ENCODE data around the gene CLCNKB.
"Not testable (repeated sequence)": the region's sequence is repeated elsewhere in the genome, so short reads cannot be mapped to it uniquely, and the experiment has no call there.

Gene CLCNKB

GRCh38 chr1:16031551-16031950 lies 12.0 kb upstream of the CLCNKB start:
- DNase-seq: no peak
- CTCF ChIA-PET: interaction anchor here (0.6 to 2.9 kb wide), 7 partner anchors 13 to 34 kb away, joined by 3 to 9 read pairs (median 5); no protein-coding TSS in a partner anchor
- Histone ChIP-seq H3K27me3 (replicated peaks in 2 of 5; ENCODE audit: control insufficient read depth in 4 of 5, insufficient read depth in 5 of 5, low read length in 4 of 5) (peaks cover 0 to 19% (median 0%) of the 10 kb centered on the region in 5 experiments), H3K27ac (ENCODE audit: insufficient read depth in 1 of 2, low read depth in 1 of 2, low read length in 2 of 2, poor library complexity in 1 of 2, severe bottlenecking in 2 of 2) (no peak overlapping the region), H3K9me3 (ENCODE audit: control extremely low read depth in 1 of 5, control insufficient read depth in 4 of 5, insufficient read depth in 2 of 5, low read depth in 1 of 5, low read length in 4 of 5) (no peaks in the 10 kb centered on the region), H3K36me3 (ENCODE audit: control insufficient read depth in 4 of 4, insufficient read depth in 4 of 4, low read length in 3 of 4) (no peaks in the 10 kb centered on the region), H3K4me1 (ENCODE audit: control extremely low read depth in 1 of 4, control insufficient read depth in 4 of 4, insufficient read depth in 4 of 4, low read length in 3 of 4) (peaks cover 0 to 7% (median 5%) of the 10 kb centered on the region in 4 experiments), H3K4me3 (ENCODE audit: control insufficient read depth in 1 of 7, extremely low read depth in 1 of 7, insufficient read depth in 4 of 7, low read depth in 2 of 7, low read length in 6 of 7) (no peak overlapping the region)
- POLR2A ChIA-PET: interaction anchor here (0.6 kb wide), 1 partner anchor 21 kb away, joined by 5 read pairs; no protein-coding TSS in a partner anchor
- 94% methylated on average over 5 of the region's 8 CpGs for WGBS (ENCODE audit: insufficient coverage)

GRCh38 chr1:16032388-16033102 lies 11.0 kb upstream of the CLCNKB start:
- Histone ChIP-seq H3K9me3 (ENCODE audit: control extremely low read depth in 1 of 5, control insufficient read depth in 4 of 5, insufficient read depth in 2 of 5, low read depth in 1 of 5, low read length in 4 of 5) (no peaks in the 10 kb centered on the region), H3K27me3 (replicated peaks in 2 of 5; ENCODE audit: control insufficient read depth in 4 of 5, insufficient read depth in 5 of 5, low read length in 4 of 5) (peaks cover 0 to 16% (median 0%) of the 10 kb centered on the region in 5 experiments), H3K4me3 (ENCODE audit: control insufficient read depth in 1 of 7, extremely low read depth in 1 of 7, insufficient read depth in 4 of 7, low read depth in 2 of 7, low read length in 6 of 7) (no peak overlapping the region), H3K27ac (ENCODE audit: insufficient read depth in 1 of 2, low read depth in 1 of 2, low read length in 2 of 2, poor library complexity in 1 of 2, severe bottlenecking in 2 of 2) (no peak overlapping the region), H3K4me1 (ENCODE audit: control extremely low read depth in 1 of 4, control insufficient read depth in 4 of 4, insufficient read depth in 4 of 4, low read length in 3 of 4) (no peaks in the 10 kb centered on the region), H3K36me3 (ENCODE audit: control insufficient read depth in 4 of 4, insufficient read depth in 4 of 4, low read length in 3 of 4) (no peaks in the 10 kb centered on the region)
- ChIA-PET CTCF (interaction anchor here (0.6 to 2.9 kb wide), 7 partner anchors 9 to 25 kb away, joined by 3 to 9 read pairs (median 3); no protein-coding TSS in a partner anchor), POLR2A (no interaction called here)
- WGBS (ENCODE audit: insufficient coverage): 51% methylated on average over 15 of the region's 18 CpGs
- peak; percentile 86 to 89 (median 89) for DNase-seq

GRCh38 chr1:16033103-16033632 lies 10.4 kb upstream of the CLCNKB start:
- H3K27ac ChIP-seq (ENCODE audit: insufficient read depth in 1 of 2, low read depth in 1 of 2, low read length in 2 of 2, poor library complexity in 1 of 2, severe bottlenecking in 2 of 2); H3K9me3 ChIP-seq (ENCODE audit: control extremely low read depth in 1 of 5, control insufficient read depth in 4 of 5, insufficient read depth in 2 of 5, low read depth in 1 of 5, low read length in 4 of 5); H3K36me3 ChIP-seq (ENCODE audit: control insufficient read depth in 4 of 4, insufficient read depth in 4 of 4, low read length in 3 of 4); DNase-seq; H3K4me1 ChIP-seq (ENCODE audit: control extremely low read depth in 1 of 4, control insufficient read depth in 4 of 4, insufficient read depth in 4 of 4, low read length in 3 of 4); H3K4me3 ChIP-seq (ENCODE audit: control insufficient read depth in 1 of 7, extremely low read depth in 1 of 7, insufficient read depth in 4 of 7, low read depth in 2 of 7, low read length in 6 of 7); POLR2A ChIA-PET: not testable (repeated sequence)
- peaks cover 0 to 12% (median 0%) of the 10 kb centered on the region in 5 experiments for H3K27me3 ChIP-seq (replicated peaks in 2 of 5; ENCODE audit: control insufficient read depth in 4 of 5, insufficient read depth in 5 of 5, low read length in 4 of 5)
- 82% methylated on average over 6 of the region's 7 CpGs for WGBS (ENCODE audit: insufficient coverage)
- CTCF ChIA-PET: interaction anchor here (0.6 to 2.6 kb wide), 4 partner anchors 14 to 87 kb away, joined by 3 to 6 read pairs (median 3); no protein-coding TSS in a partner anchor

- H3K27me3 ChIP-seq (replicated peaks in 2 of 5; ENCODE audit: control insufficient read depth in 4 of 5, insufficient read depth in 5 of 5, low read length in 4 of 5); H3K9me3 ChIP-seq (ENCODE audit: control extremely low read depth in 1 of 5, control insufficient read depth in 4 of 5, insufficient read depth in 2 of 5, low read depth in 1 of 5, low read length in 4 of 5); POLR2A ChIA-PET; H3K4me1 ChIP-seq (ENCODE audit: control extremely low read depth in 1 of 4, control insufficient read depth in 4 of 4, insufficient read depth in 4 of 4, low read length in 3 of 4); H3K27ac ChIP-seq (ENCODE audit: insufficient read depth in 1 of 2, low read depth in 1 of 2, low read length in 2 of 2, poor library complexity in 1 of 2, severe bottlenecking in 2 of 2); DNase-seq; H3K4me3 ChIP-seq (ENCODE audit: control insufficient read depth in 1 of 7, extremely low read depth in 1 of 7, insufficient read depth in 4 of 7, low read depth in 2 of 7, low read length in 6 of 7); H3K36me3 ChIP-seq (ENCODE audit: control insufficient read depth in 4 of 4, insufficient read depth in 4 of 4, low read length in 3 of 4): not testable (repeated sequence)
- no CpG with 5 or more reads among the region's 11 CpGs for WGBS (ENCODE audit: insufficient coverage)
- CTCF ChIA-PET: interaction anchor here (1.5 kb wide), 1 partner anchor 21 kb away, joined by 10 read pairs; no protein-coding TSS in a partner anchor
These were observed 7.1 kb upstream of the CLCNKB start for GRCh38 chr1:16036461-16036860.

- no peak overlapping the region for H3K4me3 ChIP-seq (ENCODE audit: control insufficient read depth in 1 of 7, extremely low read depth in 1 of 7, insufficient read depth in 4 of 7, low read depth in 2 of 7, low read length in 6 of 7)
- no peaks in the 10 kb centered on the region for H3K9me3 ChIP-seq (ENCODE audit: control extremely low read depth in 1 of 5, control insufficient read depth in 4 of 5, insufficient read depth in 2 of 5, low read depth in 1 of 5, low read length in 4 of 5)
- 85% methylated on average over 4 of the region's 4 CpGs for WGBS (ENCODE audit: insufficient coverage)
- ChIA-PET CTCF (interaction anchor here (0.9 to 1.6 kb wide), 2 partner anchors 20 to 30 kb away, joined by 3 to 4 read pairs; no protein-coding TSS in a partner anchor), POLR2A (no interaction called here)
- no peak overlapping the region for H3K27ac ChIP-seq (ENCODE audit: insufficient read depth in 1 of 2, low read depth in 1 of 2, low read length in 2 of 2, poor library complexity in 1 of 2, severe bottlenecking in 2 of 2)
- DNase-seq: no peak
- H3K27me3 ChIP-seq (replicated peaks in 2 of 5; ENCODE audit: control insufficient read depth in 4 of 5, insufficient read depth in 5 of 5, low read length in 4 of 5): no peaks in the 10 kb centered on the region
- H3K4me1 ChIP-seq (ENCODE audit: control extremely low read depth in 1 of 4, control insufficient read depth in 4 of 4, insufficient read depth in 4 of 4, low read length in 3 of 4): no peaks in the 10 kb centered on the region
- no peaks in the 10 kb centered on the region for H3K36me3 ChIP-seq (ENCODE audit: control insufficient read depth in 4 of 4, insufficient read depth in 4 of 4, low read length in 3 of 4)
These were observed 5.0 kb upstream of the CLCNKB start for GRCh38 chr1:16038620-16038912.

- H3K9me3 ChIP-seq (ENCODE audit: control extremely low read depth in 1 of 5, control insufficient read depth in 4 of 5, insufficient read depth in 2 of 5, low read depth in 1 of 5, low read length in 4 of 5); H3K36me3 ChIP-seq (ENCODE audit: control insufficient read depth in 4 of 4, insufficient read depth in 4 of 4, low read length in 3 of 4); H3K4me3 ChIP-seq (ENCODE audit: control insufficient read depth in 1 of 7, extremely low read depth in 1 of 7, insufficient read depth in 4 of 7, low read depth in 2 of 7, low read length in 6 of 7); DNase-seq; CTCF ChIA-PET; POLR2A ChIA-PET; H3K27me3 ChIP-seq (replicated peaks in 2 of 5; ENCODE audit: control insufficient read depth in 4 of 5, insufficient read depth in 5 of 5, low read length in 4 of 5); H3K4me1 ChIP-seq (ENCODE audit: control extremely low read depth in 1 of 4, control insufficient read depth in 4 of 4, insufficient read depth in 4 of 4, low read length in 3 of 4); H3K27ac ChIP-seq (ENCODE audit: insufficient read depth in 1 of 2, low read depth in 1 of 2, low read length in 2 of 2, poor library complexity in 1 of 2, severe bottlenecking in 2 of 2): not testable (repeated sequence)
- 100% methylated on average over 4 of the region's 8 CpGs for WGBS (ENCODE audit: insufficient coverage)
These were observed 3.7 kb upstream of the CLCNKB start for GRCh38 chr1:16039871-16040270.

- WGBS (ENCODE audit: insufficient coverage): 95% methylated on average over 4 of the region's 8 CpGs
- Histone ChIP-seq H3K4me1 (ENCODE audit: control extremely low read depth in 1 of 4, control insufficient read depth in 4 of 4, insufficient read depth in 4 of 4, low read length in 3 of 4) (no peaks in the 10 kb centered on the region), H3K36me3 (ENCODE audit: control insufficient read depth in 4 of 4, insufficient read depth in 4 of 4, low read length in 3 of 4) (no peaks in the 10 kb centered on the region), H3K9me3 (ENCODE audit: control extremely low read depth in 1 of 5, control insufficient read depth in 4 of 5, insufficient read depth in 2 of 5, low read depth in 1 of 5, low read length in 4 of 5) (no peaks in the 10 kb centered on the region), H3K4me3 (ENCODE audit: control insufficient read depth in 1 of 7, extremely low read depth in 1 of 7, insufficient read depth in 4 of 7, low read depth in 2 of 7, low read length in 6 of 7) (no peak overlapping the region), H3K27ac (ENCODE audit: insufficient read depth in 1 of 2, low read depth in 1 of 2, low read length in 2 of 2, poor library complexity in 1 of 2, severe bottlenecking in 2 of 2) (no peak overlapping the region), H3K27me3 (replicated peaks in 2 of 5; ENCODE audit: control insufficient read depth in 4 of 5, insufficient read depth in 5 of 5, low read length in 4 of 5) (no peaks in the 10 kb centered on the region)
- ChIA-PET CTCF (interaction anchor here (0.8 kb wide), 2 partner anchors 10 to 23 kb away, joined by 3 read pairs; no protein-coding TSS in a partner anchor), POLR2A (no interaction called here)
- DNase-seq: no peak
These were observed 2.4 kb upstream of the CLCNKB start for GRCh38 chr1:16041200-16041599.
